Peyer's patch (tissue), 4 donors: ENCODE results near the gene RGS19. TPM values are rescaled to one million over a fixed set of nuclear protein-coding genes. Genes with fewer than 3 reads are reported as not detected.
"Not testable (repeated sequence)": the region's sequence is repeated elsewhere in the genome, so short reads cannot be mapped to it uniquely, and the experiment has no call there.

Experiments
- DNase-seq, 3 donors: peaks; one replicate each; pipeline ENCODE4 v3.0.0-alpha.2; 2017 to 2019
- H3K27ac ChIP-seq, 4 donors: fragments of 200-600 bp; sonication (generic); one replicate each; pipeline ENCODE4 v1.5.1; 2016 to 2019
- H3K27me3 ChIP-seq, 2 donors: fragments of 200-600 bp; sonication (generic); one replicate each; pipeline ENCODE4 v1.5.1; 2019
- H3K36me3 ChIP-seq, 3 donors: fragments of 200-600 bp; sonication (generic); one replicate each; pipeline ENCODE4 v1.5.1; 2016 to 2019
- H3K4me1 ChIP-seq, 4 donors: fragments of 200-600 bp; sonication (generic); one replicate each; pipeline ENCODE4 v1.5.1; 2016 to 2019
- H3K4me3 ChIP-seq, 4 donors: fragments of 200-600 bp; sonication (generic); 1 replicate in 3 of 4; 2 replicates in 1 of 4; pipeline ENCODE4 v1.5.1; 2016 to 2019; ENCODE audit warnings: mild to moderate bottlenecking in 1 of 4
- H3K9me3 ChIP-seq, 4 donors: fragments of 200-600 bp; sonication (generic); one replicate each; pipeline ENCODE4 v1.5.1; 2016 to 2019; ENCODE audit warnings: mild to moderate bottlenecking in 1 of 4
- POLR2A ChIP-seq, 2 donors: fragments of 450-650 bp; IDR thresholded peaks; one replicate each; pipeline ENCODE4 v1.5.1; 2017; ENCODE audit warnings: antibody characterized with exemption in 2 of 2, mild to moderate bottlenecking in 2 of 2, moderate library complexity in 2 of 2
- total RNA-seq, 4 donors: library from RNA; depleted of rRNA; stranded (reverse); fragments of >200 nt; gene quantifications; one replicate each; pipeline ENCODE4 v1.1.0, GENCODE V29; 2016
- TF ChIP-seq, protein P1 (sequence below), 6 experiments: fragments of 450-650 bp in 4 of 6; fragments of 200-600 bp in 2 of 6; sonication (generic) in 1 of 6; IDR thresholded peaks; one replicate each; pipeline ENCODE4 v1.5.1; 2017 to 2019; ENCODE audit warnings: antibody characterized with exemption in 6 of 6, mild to moderate bottlenecking in 3 of 6, moderate library complexity in 1 of 6

The RGS19 gene
- total RNA-seq, 4 donors from 2014 or later = 3.3 to 39.6 (median 6.8) TPM

DNA sequence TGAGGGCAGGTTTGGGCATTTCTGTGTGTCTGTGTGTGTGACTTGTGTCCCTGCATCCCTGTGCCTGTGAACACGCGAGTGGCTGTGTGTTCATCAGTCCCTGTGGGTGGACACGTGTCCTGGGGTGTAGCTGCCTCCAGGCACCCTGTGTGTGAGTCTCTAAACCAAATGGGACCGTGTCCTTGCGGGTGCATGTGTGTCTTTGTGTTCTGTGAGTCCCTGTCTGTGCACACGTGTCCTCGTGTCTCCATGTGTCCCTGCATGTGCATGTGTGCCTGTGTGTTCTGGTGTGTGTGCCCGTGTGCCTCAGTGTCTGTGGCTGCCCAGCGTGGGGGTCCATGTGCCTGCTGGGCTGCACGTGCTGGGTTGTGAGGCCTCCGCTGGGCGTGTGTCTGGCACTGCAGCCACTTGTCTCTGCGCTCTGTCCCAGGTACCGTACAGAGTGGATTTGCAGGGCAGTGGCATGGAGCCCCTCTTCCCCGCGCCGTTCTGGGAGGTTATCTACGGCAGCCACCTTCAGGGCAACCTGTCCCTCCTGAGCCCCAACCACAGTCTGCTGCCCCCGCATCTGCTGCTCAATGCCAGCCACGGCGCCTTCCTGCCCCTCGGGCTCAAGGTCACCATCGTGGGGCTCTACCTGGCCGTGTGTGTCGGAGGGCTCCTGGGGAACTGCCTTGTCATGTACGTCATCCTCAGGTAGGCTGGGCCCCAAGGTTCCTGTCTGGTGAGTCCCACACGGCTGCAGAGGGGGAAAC lies 13.1 kb upstream of the RGS19 start:
- H3K27ac ChIP-seq = no peak overlapping the region
- H3K27me3 ChIP-seq = no peaks in the 10 kb centered on the region
- TF ChIP-seq, protein P1, sequence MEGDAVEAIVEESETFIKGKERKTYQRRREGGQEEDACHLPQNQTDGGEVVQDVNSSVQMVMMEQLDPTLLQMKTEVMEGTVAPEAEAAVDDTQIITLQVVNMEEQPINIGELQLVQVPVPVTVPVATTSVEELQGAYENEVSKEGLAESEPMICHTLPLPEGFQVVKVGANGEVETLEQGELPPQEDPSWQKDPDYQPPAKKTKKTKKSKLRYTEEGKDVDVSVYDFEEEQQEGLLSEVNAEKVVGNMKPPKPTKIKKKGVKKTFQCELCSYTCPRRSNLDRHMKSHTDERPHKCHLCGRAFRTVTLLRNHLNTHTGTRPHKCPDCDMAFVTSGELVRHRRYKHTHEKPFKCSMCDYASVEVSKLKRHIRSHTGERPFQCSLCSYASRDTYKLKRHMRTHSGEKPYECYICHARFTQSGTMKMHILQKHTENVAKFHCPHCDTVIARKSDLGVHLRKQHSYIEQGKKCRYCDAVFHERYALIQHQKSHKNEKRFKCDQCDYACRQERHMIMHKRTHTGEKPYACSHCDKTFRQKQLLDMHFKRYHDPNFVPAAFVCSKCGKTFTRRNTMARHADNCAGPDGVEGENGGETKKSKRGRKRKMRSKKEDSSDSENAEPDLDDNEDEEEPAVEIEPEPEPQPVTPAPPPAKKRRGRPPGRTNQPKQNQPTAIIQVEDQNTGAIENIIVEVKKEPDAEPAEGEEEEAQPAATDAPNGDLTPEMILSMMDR (IDR thresholded peaks at IDR 0.05) = no peak
- TF ChIP-seq POLR2A (IDR thresholded peaks at IDR 0.05) = no peak
- peaks cover 0 to 4% (median 0%) of the 10 kb centered on the region in 4 donors for H3K4me1 ChIP-seq
- no peak overlapping the region for H3K4me3 ChIP-seq
- no peaks in the 10 kb centered on the region for H3K36me3 ChIP-seq
- H3K9me3 ChIP-seq = no peaks in the 10 kb centered on the region
- no peak for DNase-seq

DNA sequence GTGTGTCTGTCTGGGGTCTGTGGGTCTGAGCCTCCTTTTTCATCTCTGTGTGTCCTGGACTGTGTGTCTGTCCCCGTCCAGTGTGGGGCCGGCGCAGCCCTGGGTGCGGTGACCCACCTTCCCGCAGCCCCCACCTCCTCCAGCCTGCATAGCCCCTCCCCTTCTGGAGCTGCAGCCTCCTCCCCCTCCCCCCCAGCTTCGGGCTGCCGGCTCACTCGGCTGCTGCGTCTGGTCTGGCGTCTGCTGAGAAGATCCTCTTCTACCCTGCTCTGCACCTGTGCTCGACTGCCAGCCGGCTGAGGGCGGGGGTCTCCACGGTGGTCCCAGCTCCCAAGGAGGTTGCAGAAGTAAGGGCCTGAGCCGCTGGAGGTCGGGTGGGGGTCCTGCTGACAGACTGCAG lies 12.5 kb upstream of the RGS19 start:
- DNase-seq = no peak
- Histone ChIP-seq H3K4me3 (no peak overlapping the region), H3K9me3 (no peaks in the 10 kb centered on the region)

DNA sequence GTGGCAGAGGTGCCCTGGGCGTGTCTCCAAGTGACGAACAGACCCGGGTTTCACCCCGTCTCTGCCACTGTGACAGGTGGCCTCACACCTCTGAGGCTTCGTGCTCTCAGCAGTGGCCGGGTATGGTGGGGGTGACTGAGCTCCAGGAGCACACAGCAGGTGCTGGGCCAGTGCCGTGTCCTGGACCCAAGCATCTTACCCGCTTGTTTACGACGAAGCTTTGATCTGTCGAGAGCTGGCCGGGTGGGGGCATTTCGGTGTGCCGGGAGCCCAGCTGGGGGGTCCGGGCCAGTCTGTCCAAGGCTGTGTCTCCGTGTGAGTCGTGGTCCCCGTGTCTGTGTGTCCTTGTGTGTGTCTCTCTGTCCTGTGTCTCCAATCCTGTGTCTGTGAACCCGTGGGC lies 12.0 kb upstream of the RGS19 start:
- no peak for DNase-seq
- Histone ChIP-seq H3K9me3 (no peaks in the 10 kb centered on the region), H3K4me3 (no peak overlapping the region), H3K4me1 (peaks cover 0 to 4% (median 0%) of the 10 kb centered on the region in 4 donors), H3K36me3 (no peaks in the 10 kb centered on the region), H3K27ac (no peak overlapping the region), H3K27me3 (no peaks in the 10 kb centered on the region)
- TF ChIP-seq POLR2A (IDR thresholded peaks at IDR 0.05) = no peak
- TF ChIP-seq, protein P1 (IDR thresholded peaks at IDR 0.05) = no peak

More for the DNA sequence above, 12.5 kb upstream of the RGS19 start:
- Histone ChIP-seq H3K36me3 (no peaks in the 10 kb centered on the region), H3K4me1 (peaks cover 0 to 4% (median 0%) of the 10 kb centered on the region in 4 donors), H3K27ac (no peak overlapping the region), H3K27me3 (no peaks in the 10 kb centered on the region)
- no peak for TF ChIP-seq POLR2A (IDR thresholded peaks at IDR 0.05)
- TF ChIP-seq, protein P1 (IDR thresholded peaks at IDR 0.05) = no peak

DNA sequence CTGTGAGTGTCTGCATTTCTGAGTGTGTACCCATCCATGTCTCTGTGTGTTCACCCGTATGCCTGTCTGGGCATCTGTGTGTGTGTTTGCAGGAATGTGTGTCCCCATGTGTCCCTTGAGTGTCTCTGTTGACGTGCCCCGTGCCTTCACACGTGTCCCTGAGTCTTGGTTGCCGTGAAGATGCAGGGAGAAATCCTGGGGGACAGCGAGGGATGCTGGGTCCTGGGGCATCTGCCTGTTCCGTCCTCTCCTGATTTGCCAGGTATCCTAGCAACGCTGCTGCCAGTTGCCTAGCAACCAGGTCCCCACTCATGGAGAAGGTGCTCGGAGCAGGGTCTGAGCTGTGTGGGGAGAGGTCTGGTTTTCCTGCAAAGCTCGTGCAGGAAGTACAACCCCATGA lies 10.8 kb upstream of the RGS19 start:
- DNase-seq = no peak
- Histone ChIP-seq H3K36me3 (no peaks in the 10 kb centered on the region), H3K27me3 (no peaks in the 10 kb centered on the region), H3K9me3 (no peaks in the 10 kb centered on the region), H3K4me1 (no peaks in the 10 kb centered on the region), H3K4me3 (no peak overlapping the region), H3K27ac (no peak overlapping the region)
- no peak for TF ChIP-seq POLR2A (IDR thresholded peaks at IDR 0.05)
- TF ChIP-seq, protein P1 (IDR thresholded peaks at IDR 0.05) = no peak

DNA sequence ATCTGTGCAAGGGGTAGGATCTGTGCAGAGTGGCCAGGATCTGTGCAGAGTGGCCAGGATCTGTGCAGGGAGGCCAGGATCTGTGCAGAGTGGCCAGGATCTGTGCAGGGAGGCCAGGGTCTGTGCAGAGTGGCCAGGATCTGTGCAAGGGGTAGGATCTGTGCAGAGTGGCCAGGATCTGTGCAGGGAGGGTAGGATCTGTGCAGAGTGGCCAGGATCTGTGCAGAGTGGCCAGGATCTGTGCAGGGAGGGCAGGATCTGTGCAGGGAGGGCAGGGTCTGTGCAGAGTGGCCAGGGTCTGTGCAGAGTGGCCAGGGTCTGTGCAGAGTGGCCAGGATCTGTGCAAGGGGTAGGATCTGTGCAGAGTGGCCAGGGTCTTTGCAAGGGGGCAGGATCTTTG lies 9.3 kb upstream of the RGS19 start:
- H3K27me3 ChIP-seq = peaks cover 0 to 13% of the 10 kb centered on the region in 2 donors

DNA sequence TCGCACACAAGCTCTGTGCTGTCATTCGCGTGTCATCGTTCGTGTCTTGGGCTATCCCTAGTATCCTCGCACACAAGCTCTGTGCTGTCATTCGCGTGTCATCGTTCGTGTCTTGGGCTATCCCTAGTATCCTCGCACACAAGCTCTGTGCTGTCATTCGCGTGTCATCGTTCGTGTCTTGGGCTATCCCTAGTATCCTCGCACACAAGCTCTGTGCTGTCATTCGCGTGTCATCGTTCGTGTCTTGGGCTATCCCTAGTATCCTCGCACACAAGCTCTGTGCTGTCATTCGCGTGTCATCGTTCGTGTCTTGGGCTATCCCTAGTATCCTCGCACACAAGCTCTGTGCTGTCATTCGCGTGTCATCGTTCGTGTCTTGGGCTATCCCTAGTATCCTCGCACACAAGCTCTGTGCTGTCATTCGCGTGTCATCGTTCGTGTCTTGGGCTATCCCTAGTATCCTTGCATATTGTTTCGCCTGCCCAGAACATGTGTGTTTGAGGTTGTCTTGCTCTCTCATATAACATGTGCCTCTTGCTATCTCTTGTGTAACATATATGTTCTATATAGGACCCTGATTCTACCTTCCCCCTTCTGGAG lies 8.0 kb upstream of the RGS19 start:
- not testable (repeated sequence) for H3K9me3 ChIP-seq, H3K4me3 ChIP-seq, H3K27ac ChIP-seq, DNase-seq, H3K36me3 ChIP-seq
- H3K4me1 ChIP-seq = peaks cover 0 to 20% (median 12%) of the 10 kb centered on the region in 4 donors
- peaks cover 0 to 15% of the 10 kb centered on the region in 2 donors for H3K27me3 ChIP-seq

More for the DNA sequence above, 9.3 kb upstream of the RGS19 start:
- not testable (repeated sequence) for DNase-seq, H3K27ac ChIP-seq, H3K9me3 ChIP-seq, H3K4me3 ChIP-seq, H3K36me3 ChIP-seq
- peaks cover 0 to 11% (median 6%) of the 10 kb centered on the region in 4 donors for H3K4me1 ChIP-seq
